Measurements from ENCODE around the gene CYB561. TPM values are rescaled to one million over a fixed set of nuclear protein-coding genes. Genes with fewer than 3 reads are reported as not detected.

CYB561 gene
- total RNA-seq, 6 experiments from 2014 or later: 7.4 to 21.9 (median 11.4) TPM

DNA sequence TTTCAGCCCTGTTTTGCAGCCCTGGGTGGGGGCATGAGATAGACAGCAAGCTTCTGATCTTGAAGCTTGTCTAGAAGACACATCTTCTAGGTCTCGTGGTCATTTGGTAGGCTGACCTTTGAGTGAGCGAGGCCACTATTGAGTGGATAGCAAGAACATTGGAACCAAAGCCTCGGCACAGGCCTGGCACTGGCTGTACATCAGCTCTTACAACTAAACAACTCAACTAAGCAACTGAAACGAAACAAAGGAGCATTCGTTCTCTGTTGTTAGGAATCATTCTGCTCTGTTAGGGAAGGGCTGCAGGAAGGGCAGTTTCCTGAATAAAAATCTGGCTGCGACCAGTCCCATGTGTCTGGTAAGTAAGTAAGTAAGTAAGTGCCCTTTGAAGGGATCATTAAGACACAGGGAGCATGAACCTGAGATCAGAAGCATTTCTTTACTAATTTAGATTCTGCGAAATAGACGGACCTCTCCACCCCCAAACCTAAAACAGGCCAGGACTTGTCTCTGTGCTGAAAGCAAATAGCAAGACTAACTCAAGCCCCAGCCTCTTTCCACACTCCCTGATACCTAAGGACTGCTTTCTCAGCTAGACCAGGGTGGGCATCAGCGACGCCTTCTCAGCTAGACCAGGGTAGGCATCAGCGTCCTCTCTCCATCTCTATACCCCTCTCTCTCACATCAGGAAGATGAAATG is 22.7 kb downstream of the CYB561 start:
- Histone ChIP-seq H3K9me3 (no peaks in the 10 kb centered on the region), H3K36me3 (no peaks in the 10 kb centered on the region), H3K4me1 (no peaks in the 10 kb centered on the region), H3K27me3 (no peaks in the 10 kb centered on the region), H3K4me3 (no peak overlapping the region), H3K27ac (no peak overlapping the region)
- DNase-seq (no peak), ATAC-seq (peak in 3 of 4 donors; percentile 10 to 28 (median 20))
- intact Hi-C loops (cut with DNase I): no loop called here
- WGBS (ENCODE audit: insufficient coverage, low coverage, low lambda C conversion rate, missing lambda C conversion rate): 55% methylated on average over 10 of the region's 11 CpGs
- no peak for TF ChIP-seq POLR2A (IDR thresholded peaks at IDR 0.05)
- TF ChIP-seq, protein P1, sequence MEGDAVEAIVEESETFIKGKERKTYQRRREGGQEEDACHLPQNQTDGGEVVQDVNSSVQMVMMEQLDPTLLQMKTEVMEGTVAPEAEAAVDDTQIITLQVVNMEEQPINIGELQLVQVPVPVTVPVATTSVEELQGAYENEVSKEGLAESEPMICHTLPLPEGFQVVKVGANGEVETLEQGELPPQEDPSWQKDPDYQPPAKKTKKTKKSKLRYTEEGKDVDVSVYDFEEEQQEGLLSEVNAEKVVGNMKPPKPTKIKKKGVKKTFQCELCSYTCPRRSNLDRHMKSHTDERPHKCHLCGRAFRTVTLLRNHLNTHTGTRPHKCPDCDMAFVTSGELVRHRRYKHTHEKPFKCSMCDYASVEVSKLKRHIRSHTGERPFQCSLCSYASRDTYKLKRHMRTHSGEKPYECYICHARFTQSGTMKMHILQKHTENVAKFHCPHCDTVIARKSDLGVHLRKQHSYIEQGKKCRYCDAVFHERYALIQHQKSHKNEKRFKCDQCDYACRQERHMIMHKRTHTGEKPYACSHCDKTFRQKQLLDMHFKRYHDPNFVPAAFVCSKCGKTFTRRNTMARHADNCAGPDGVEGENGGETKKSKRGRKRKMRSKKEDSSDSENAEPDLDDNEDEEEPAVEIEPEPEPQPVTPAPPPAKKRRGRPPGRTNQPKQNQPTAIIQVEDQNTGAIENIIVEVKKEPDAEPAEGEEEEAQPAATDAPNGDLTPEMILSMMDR (IDR thresholded peaks at IDR 0.05): no peak

DNA sequence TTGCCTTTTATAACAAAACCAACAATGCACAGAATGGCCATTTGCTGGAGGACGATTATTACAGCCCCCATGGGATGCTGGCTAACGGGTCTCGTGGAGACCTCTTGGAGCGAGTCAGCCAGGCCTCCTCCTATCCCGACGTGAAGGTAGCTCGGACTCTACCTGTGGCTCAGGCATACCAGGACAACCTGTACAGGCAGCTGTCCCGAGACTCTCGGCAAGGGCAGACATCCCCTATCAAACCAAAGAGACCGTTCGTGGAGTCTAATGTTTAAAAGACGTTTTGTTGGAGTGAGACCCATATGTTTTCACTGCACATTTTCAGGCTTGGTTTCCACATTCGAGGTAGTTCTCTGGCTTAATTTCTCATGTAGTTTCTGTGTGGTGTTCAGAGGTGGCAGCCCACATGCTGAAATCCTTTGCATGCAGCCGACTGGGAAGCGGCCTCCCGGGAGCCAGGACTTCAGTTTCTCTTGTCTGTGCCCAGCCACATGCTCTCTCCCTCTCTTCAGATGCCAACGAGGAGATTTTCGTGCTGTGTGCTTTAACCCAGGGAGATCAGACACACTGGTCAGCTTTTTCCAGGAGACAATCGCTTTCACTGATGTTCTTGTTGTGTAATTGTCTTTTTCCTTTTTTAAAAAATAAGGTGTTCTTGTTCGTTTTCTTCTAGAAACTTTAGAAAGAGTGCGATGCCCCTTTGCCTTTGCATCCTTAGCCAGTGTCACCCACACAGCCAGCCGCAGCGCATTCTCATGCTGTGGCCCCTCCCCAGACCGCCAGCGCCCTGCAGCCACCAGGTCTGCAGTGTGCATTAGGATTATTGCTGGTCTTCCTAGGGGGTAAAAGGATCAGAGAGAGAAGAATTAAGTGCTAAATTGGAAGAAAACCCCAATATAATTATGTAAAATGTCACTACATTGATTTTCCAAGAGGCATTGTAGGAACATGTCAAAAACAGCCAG is 24.1 kb downstream of the CYB561 start:
- ATAC-seq: no peak
- intact Hi-C loops (cut with DNase I): no loop called here

DNA sequence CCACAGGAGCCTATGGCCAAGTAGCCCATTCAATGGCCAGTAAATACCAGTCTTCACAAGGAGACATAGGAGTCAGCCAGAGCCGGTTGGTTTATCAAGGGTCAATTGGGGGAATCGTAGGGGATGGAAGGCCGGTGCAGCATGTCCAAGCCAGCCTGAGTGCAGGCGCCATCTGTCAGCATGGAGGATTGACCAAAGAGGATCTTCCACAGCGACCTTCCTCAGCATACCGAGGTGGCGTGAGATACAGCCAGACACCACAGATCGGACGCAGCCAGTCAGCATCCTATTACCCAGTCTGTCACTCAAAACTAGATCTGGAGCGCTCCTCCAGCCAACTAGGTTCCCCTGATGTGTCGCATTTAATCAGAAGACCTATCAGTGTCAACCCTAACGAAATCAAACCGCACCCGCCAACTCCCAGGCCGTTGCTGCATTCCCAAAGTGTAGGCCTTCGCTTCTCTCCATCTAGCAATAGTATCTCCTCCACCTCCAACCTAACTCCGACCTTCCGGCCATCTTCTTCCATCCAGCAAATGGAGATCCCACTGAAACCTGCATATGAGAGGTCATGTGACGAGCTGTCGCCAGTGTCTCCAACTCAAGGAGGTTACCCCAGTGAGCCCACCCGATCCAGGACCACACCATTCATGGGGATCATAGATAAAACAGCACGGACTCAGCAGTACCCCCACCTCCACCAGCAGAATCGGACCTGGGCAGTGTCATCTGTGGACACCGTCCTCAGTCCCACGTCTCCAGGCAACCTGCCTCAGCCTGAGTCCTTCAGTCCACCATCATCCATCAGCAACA is 25.0 kb downstream of the CYB561 start:
- H3K4me1 ChIP-seq: no peaks in the 10 kb centered on the region
- no peaks in the 10 kb centered on the region for H3K36me3 ChIP-seq
- H3K9me3 ChIP-seq: no peaks in the 10 kb centered on the region
- no peaks in the 10 kb centered on the region for H3K27me3 ChIP-seq
- no peak overlapping the region for H3K27ac ChIP-seq
- H3K4me3 ChIP-seq: no peak overlapping the region
- ATAC-seq (no peak), DNase-seq (no peak)
- intact Hi-C loops (cut with DNase I): no loop called here
- WGBS (ENCODE audit: insufficient coverage, low coverage, low lambda C conversion rate, missing lambda C conversion rate): 85% methylated on average over 12 of the region's 25 CpGs
- no peak for TF ChIP-seq POLR2A (IDR thresholded peaks at IDR 0.05)
- TF ChIP-seq, protein P1 (IDR thresholded peaks at IDR 0.05): no peak

More for the DNA sequence above, 24.1 kb downstream of the CYB561 start:
- Histone ChIP-seq H3K27me3 (no peaks in the 10 kb centered on the region), H3K4me1 (no peaks in the 10 kb centered on the region), H3K4me3 (no peak overlapping the region), H3K36me3 (no peaks in the 10 kb centered on the region), H3K9me3 (no peaks in the 10 kb centered on the region), H3K27ac (no peak overlapping the region)
- no peak for DNase-seq
- TF ChIP-seq POLR2A (IDR thresholded peaks at IDR 0.05): no peak
- TF ChIP-seq, protein P1 (IDR thresholded peaks at IDR 0.05): no peak
- WGBS (ENCODE audit: insufficient coverage, low coverage, low lambda C conversion rate, missing lambda C conversion rate): 80% methylated on average over 16 of the region's 25 CpGs

Measured in right lobe of liver (tissue), 6 donors.